ENCODE results near the gene LPCAT1. TPM values are rescaled to one million over a fixed set of nuclear protein-coding genes. Genes with fewer than 3 reads are reported as not detected.
A peak's percentile ranks its signal among the peaks of the same experiment; 100 is the strongest.

LPCAT1 gene
- total and polyA plus RNA-seq, 2 of the 13 experiments (the other 11 are each of a cell fraction or from before 2014, with no cell fraction given): 29.8 to 90.6 TPM

DNA sequence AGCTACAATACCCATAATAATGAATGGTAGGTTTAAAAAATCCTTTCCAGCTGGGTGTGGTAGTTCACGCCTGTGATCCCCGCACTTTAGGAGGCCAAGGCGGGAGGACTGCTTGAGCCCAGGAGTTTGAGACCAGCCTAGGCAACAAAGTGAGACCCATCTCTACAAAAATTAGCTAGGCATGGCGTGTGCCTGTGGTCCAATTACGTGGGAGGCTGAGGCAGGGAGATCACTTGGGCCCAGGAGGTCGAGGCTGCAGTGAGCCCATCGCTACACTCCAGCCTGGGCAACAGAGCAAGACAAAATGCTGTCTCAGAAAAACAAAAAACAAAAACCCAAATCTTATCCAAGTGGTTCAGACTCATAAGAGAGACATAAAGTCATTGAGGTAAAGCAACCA, 44.7 kb downstream of the LPCAT1 start (continued):
- TF ChIP-seq, protein P1, sequence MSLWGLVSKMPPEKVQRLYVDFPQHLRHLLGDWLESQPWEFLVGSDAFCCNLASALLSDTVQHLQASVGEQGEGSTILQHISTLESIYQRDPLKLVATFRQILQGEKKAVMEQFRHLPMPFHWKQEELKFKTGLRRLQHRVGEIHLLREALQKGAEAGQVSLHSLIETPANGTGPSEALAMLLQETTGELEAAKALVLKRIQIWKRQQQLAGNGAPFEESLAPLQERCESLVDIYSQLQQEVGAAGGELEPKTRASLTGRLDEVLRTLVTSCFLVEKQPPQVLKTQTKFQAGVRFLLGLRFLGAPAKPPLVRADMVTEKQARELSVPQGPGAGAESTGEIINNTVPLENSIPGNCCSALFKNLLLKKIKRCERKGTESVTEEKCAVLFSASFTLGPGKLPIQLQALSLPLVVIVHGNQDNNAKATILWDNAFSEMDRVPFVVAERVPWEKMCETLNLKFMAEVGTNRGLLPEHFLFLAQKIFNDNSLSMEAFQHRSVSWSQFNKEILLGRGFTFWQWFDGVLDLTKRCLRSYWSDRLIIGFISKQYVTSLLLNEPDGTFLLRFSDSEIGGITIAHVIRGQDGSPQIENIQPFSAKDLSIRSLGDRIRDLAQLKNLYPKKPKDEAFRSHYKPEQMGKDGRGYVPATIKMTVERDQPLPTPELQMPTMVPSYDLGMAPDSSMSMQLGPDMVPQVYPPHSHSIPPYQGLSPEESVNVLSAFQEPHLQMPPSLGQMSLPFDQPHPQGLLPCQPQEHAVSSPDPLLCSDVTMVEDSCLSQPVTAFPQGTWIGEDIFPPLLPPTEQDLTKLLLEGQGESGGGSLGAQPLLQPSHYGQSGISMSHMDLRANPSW (CRISPR knock-in tag; IDR thresholded peaks at IDR 0.05; ENCODE audit: borderline replicate concordance): no peak
- no peak for TF ChIP-seq GMEB1 (CRISPR knock-in tag; IDR thresholded peaks at IDR 0.05; ENCODE audit: borderline replicate concordance)

GRCh38 chr5:1478271-1479035, 45.3 kb downstream of the LPCAT1 start:
- Histone ChIP-seq H3K9me3 (ENCODE audit: low read length) (no peaks in the 10 kb centered on the region), H3K4me2 (ENCODE audit: low read depth, low read length) (no peak overlapping the region), H3K27ac (ENCODE audit: extremely low read length, insufficient read depth, low read length) (no peak overlapping the region), H3K9ac (ENCODE audit: insufficient read depth, low read depth, low read length) (no peak overlapping the region), H2AFZ (ENCODE audit: low read length) (no peak overlapping the region), H4K20me1 (ENCODE audit: insufficient read depth, low read length) (peaks cover 4% of the 10 kb centered on the region; the same call in 1 of the 2 replicates), H3K27me3 (ENCODE audit: control insufficient read depth in 1 of 2, insufficient read depth in 2 of 2, low read length in 2 of 2) (no peaks in the 10 kb centered on the region), H3K4me1 (ENCODE audit: insufficient read depth, low read length) (no peaks in the 10 kb centered on the region), H3K36me3 (replicated peaks in 1 of 2; ENCODE audit: control insufficient read depth in 1 of 2, insufficient read depth in 2 of 2, low read length in 2 of 2) (peaks cover 18 to 60% of the 10 kb centered on the region in 2 experiments), H3K79me2 (ENCODE audit: insufficient read depth, low read length) (no peaks in the 10 kb centered on the region), H3K4me3 (replicated peaks in 1 of 3; ENCODE audit: insufficient read depth in 1 of 3, low read depth in 2 of 3, low read length in 3 of 3) (no peak overlapping the region)
- ChIA-PET POLR2A (no interaction called here), CTCF (ENCODE audit: low intra/inter-chr PET ratio, low total read pairs) (interaction anchor here (2.0 kb wide), 1 partner anchor 163 kb away, joined by 8 read pairs; no protein-coding TSS in a partner anchor)
- no peak for FAIRE-seq
- DNase-seq (ENCODE audit: low spot score): no peak
- in situ Hi-C loops (cut with HindIII; ENCODE audit: extremely low pct_ligation_motif_present, low pct_unique_long_range_greater_than_20kb) (no loop called here), intact Hi-C loops (cut with micrococcal nuclease; ENCODE audit: unreplicated experiment) (loop anchor here (5.0 kb wide), 1 partner anchor 164 kb away; no protein-coding TSS in a partner anchor)
- no peak for ATAC-seq
- 97% methylated on average over 11 of the region's 13 CpGs for WGBS (ENCODE audit: low lambda C conversion rate)
- BruUV-seq (replicated peaks): TSS peak; percentile 43
- no peak for TF ChIP-seq TCF7 (IDR thresholded peaks at IDR 0.05; ENCODE audit: low read depth)
- no peak for TF ChIP-seq ZKSCAN1 (IDR thresholded peaks at IDR 0.05; ENCODE audit: low read length)
- TF ChIP-seq ZNF569 (CRISPR knock-in tag; IDR thresholded peaks at IDR 0.05; ENCODE audit: borderline replicate concordance): no peak
- no peak for TF ChIP-seq ZNF564 (CRISPR knock-in tag; IDR thresholded peaks at IDR 0.05)
- TF ChIP-seq ZBTB10 (CRISPR knock-in tag; IDR thresholded peaks at IDR 0.05; ENCODE audit: borderline replicate concordance): no peak
- TF ChIP-seq ZBTB49 (CRISPR knock-in tag; IDR thresholded peaks at IDR 0.05; ENCODE audit: borderline replicate concordance): no peak
- TF ChIP-seq ZNF44 (CRISPR knock-in tag; IDR thresholded peaks at IDR 0.05): no peak
- TF ChIP-seq ZNF124 (CRISPR knock-in tag; IDR thresholded peaks at IDR 0.05): no peak
- TF ChIP-seq TOPORS (CRISPR knock-in tag; IDR thresholded peaks at IDR 0.05): no peak
- TF ChIP-seq SRSF1 (optimal IDR thresholded peaks at IDR 0.05; ENCODE audit: low read depth, low read length): no peak

All from HepG2 (cell line).